HG02623 (cell line): ENCODE data around the gene OR2W1.

Experiments
- ATAC-seq: cut with Tn5 transposase; IDR thresholded peaks from one replicate; pipeline ENCODE4 v1.9.1; 2021; ENCODE audit warnings: moderate library complexity; ENCODE audit not compliant: unreplicated experiment

The OR2W1 gene

GRCh38 chr6:29045075-29045474, at the start of gene OR2W1:
TSS of gene OR2W1 (minus strand) at chr6:29045175. CDS start at chr6:29045175, 0 bp downstream.
- no peak for ATAC-seq

GRCh38 chr6:29092957-29093356, 48.0 kb upstream of the OR2W1 start:
- ATAC-seq: no peak

- ATAC-seq: no peak
Measured at GRCh38 chr6:29087213-29087612, 42.2 kb upstream of the OR2W1 start, which contains the start of gene OR2B3. TSS of gene OR2B3 (minus strand) at chr6:29087313. CDS start at chr6:29087248, 65 bp downstream.

GRCh38 chr6:29082457-29082856, 37.5 kb upstream of the OR2W1 start:
- ATAC-seq: no peak

GRCh38 chr6:29081312-29081711, 36.3 kb upstream of the OR2W1 start:
- no peak for ATAC-seq

- no peak for ATAC-seq
Measured at GRCh38 chr6:29079203-29079602, 34.2 kb upstream of the OR2W1 start.

GRCh38 chr6:29071831-29072723, 27.1 kb upstream of the OR2W1 start:
- no peak for ATAC-seq

GRCh38 chr6:29051680-29052079, 6.7 kb upstream of the OR2W1 start:
- ATAC-seq: no peak

GRCh38 chr6:29035951-29036350, 9.0 kb downstream of the OR2W1 start:
- ATAC-seq: no peak

GRCh38 chr6:29028821-29029220, 16.2 kb downstream of the OR2W1 start:
- no peak for ATAC-seq

GRCh38 chr6:29025927-29026585, 18.9 kb downstream of the OR2W1 start:
- ATAC-seq: no peak

- no peak for ATAC-seq
Measured at GRCh38 chr6:29021434-29021833, 23.5 kb downstream of the OR2W1 start.

GRCh38 chr6:29019629-29020028, 25.3 kb downstream of the OR2W1 start:
- no peak for ATAC-seq

- no peak for ATAC-seq
Measured at GRCh38 chr6:29017428-29017802, 27.6 kb downstream of the OR2W1 start.

GRCh38 chr6:29016559-29017427, 28.2 kb downstream of the OR2W1 start:
- peak; percentile 83 for ATAC-seq

GRCh38 chr6:29014729-29015608, 30.0 kb downstream of the OR2W1 start:
- ATAC-seq: no peak

GRCh38 chr6:29011276-29011734, 33.7 kb downstream of the OR2W1 start:
- no peak for ATAC-seq

- ATAC-seq: no peak
Measured at GRCh38 chr6:29009358-29009757, 35.6 kb downstream of the OR2W1 start.

- no peak for ATAC-seq
Measured at GRCh38 chr6:29008089-29008488, 36.9 kb downstream of the OR2W1 start.
